Neuronal stem cell (in vitro differentiated cells): ENCODE measurements around the gene GSTA5.
"Not testable (repeated sequence)": the region's sequence is repeated elsewhere in the genome, so short reads cannot be mapped to it uniquely, and the experiment has no call there.

Experiments used
- DNase-seq: peaks from one replicate; pipeline ENCODE4 v3.0.0-alpha.2; 2013; ENCODE audit warnings: low spot score
- H2AFZ ChIP-seq: one replicate; pipeline ENCODE4 v1.6.1; 2013; ENCODE audit warnings: mild to moderate bottlenecking, low read length, inconsistent platforms
- H2AK5ac ChIP-seq: 2 replicates; pipeline ENCODE4 v1.6.1; 2013; ENCODE audit warnings: low read depth, mild to moderate bottlenecking, inconsistent platforms, low read length, moderate library complexity, mixed read lengths
- H2BK120ac ChIP-seq: 2 replicates; pipeline ENCODE4 v1.6.1; 2013; ENCODE audit warnings: low read depth, mild to moderate bottlenecking, inconsistent platforms, low read length, moderate library complexity, mixed read lengths
- H2BK12ac ChIP-seq: one replicate; pipeline ENCODE4 v1.6.1; 2013; ENCODE audit warnings: low read length, inconsistent platforms
- H2BK15ac ChIP-seq: 2 replicates; pipeline ENCODE4 v1.6.1; 2013; ENCODE audit warnings: mild to moderate bottlenecking, low read length, inconsistent platforms, mixed read lengths
- H2BK5ac ChIP-seq: one replicate; pipeline ENCODE4 v1.6.1; 2013; ENCODE audit warnings: inconsistent platforms, mild to moderate bottlenecking, low read length, moderate library complexity
- H3K14ac ChIP-seq: one replicate; pipeline ENCODE4 v1.6.1; 2013; ENCODE audit warnings: low read length, inconsistent platforms
- H3K18ac ChIP-seq: 2 replicates; pipeline ENCODE4 v1.6.1; 2013; ENCODE audit warnings: low read length, inconsistent platforms
- H3K23ac ChIP-seq: 2 replicates; pipeline ENCODE4 v1.6.1; 2013; ENCODE audit warnings: low read depth, mild to moderate bottlenecking, mixed read lengths, low read length, inconsistent platforms; ENCODE audit not compliant: poor library complexity
- H3K27ac ChIP-seq: replicated peaks from 3 replicates; pipeline ENCODE4 v1.5.1; 2013; ENCODE audit warnings: low read length, inconsistent platforms
- H3K27me3 ChIP-seq, 3 experiments: 2 replicates each; pipeline ENCODE4 v1.6.1; 2013; ENCODE audit warnings: low read length in 3 of 3, mild to moderate bottlenecking in 2 of 3, inconsistent platforms in 1 of 3, low read depth in 1 of 3, mixed read lengths in 1 of 3, moderate library complexity in 1 of 3; ENCODE audit not compliant: control insufficient read depth in 3 of 3, insufficient read depth in 3 of 3
- H3K36me3 ChIP-seq, 2 donors: replicated peaks in 1 of 2; 2 replicates each; pipeline ENCODE4 v1.6.1; 2013; ENCODE audit warnings: low read length in 2 of 2; ENCODE audit not compliant: control insufficient read depth in 2 of 2, insufficient read depth in 2 of 2
- H3K4ac ChIP-seq: 2 replicates; pipeline ENCODE4 v1.6.1; 2013; ENCODE audit warnings: inconsistent platforms, mild to moderate bottlenecking, low read length, moderate library complexity
- H3K4me1 ChIP-seq, 2 donors: 1 replicate in 1 of 2; 2 replicates in 1 of 2; pipeline ENCODE4 v1.6.1; 2013; ENCODE audit warnings: low read length in 2 of 2, low read depth in 1 of 2; ENCODE audit not compliant: control insufficient read depth in 2 of 2, insufficient read depth in 1 of 2
- H3K4me2 ChIP-seq: one replicate; pipeline ENCODE4 v1.6.1; 2013; ENCODE audit warnings: mild to moderate bottlenecking, low read length, inconsistent platforms; ENCODE audit not compliant: insufficient read depth, poor library complexity, severe bottlenecking
- H3K4me3 ChIP-seq, 2 donors: 2 replicates each; pipeline ENCODE4 v1.5.1; 2013; ENCODE audit warnings: low read length in 2 of 2, mild to moderate bottlenecking in 2 of 2, inconsistent platforms in 1 of 2, moderate library complexity in 1 of 2
- H3K79me1 ChIP-seq: one replicate; pipeline ENCODE4 v1.6.1; 2013; ENCODE audit warnings: low read depth, mild to moderate bottlenecking, inconsistent platforms, low read length, moderate library complexity
- H3K9ac ChIP-seq: one replicate; pipeline ENCODE4 v1.6.1; 2013; ENCODE audit warnings: mild to moderate bottlenecking, low read depth, low read length, inconsistent platforms; ENCODE audit not compliant: poor library complexity
- H3K9me3 ChIP-seq, 2 donors: replicated peaks in 1 of 2; 2 replicates each; pipeline versions ENCODE3 to v1.6.1; 2013; ENCODE audit warnings: low read length in 2 of 2, mild to moderate bottlenecking in 2 of 2, inconsistent platforms in 1 of 2, low read depth in 1 of 2, mixed read lengths in 1 of 2, moderate library complexity in 1 of 2; ENCODE audit not compliant: control insufficient read depth in 2 of 2, insufficient read depth in 1 of 2
- H4K8ac ChIP-seq: one replicate; pipeline ENCODE4 v1.6.1; 2013; ENCODE audit warnings: low read depth, mild to moderate bottlenecking, inconsistent platforms, low read length, moderate library complexity
- H4K91ac ChIP-seq: one replicate; pipeline ENCODE4 v1.6.1; 2013; ENCODE audit warnings: low read length, low read depth, mild to moderate bottlenecking, inconsistent platforms; ENCODE audit not compliant: poor library complexity
- WGBS, 2 donors: extraction: QIAGEN DNeasy Blood & Tissue Kit; methylation state at CpG; one replicate each; pipeline ENCODE4 v1.1.7; 2013; ENCODE audit warnings: missing lambda C conversion rate in 2 of 2, mixed read lengths in 1 of 2; ENCODE audit not compliant: insufficient read length in 2 of 2, insufficient replicate concordance in 1 of 2; ENCODE audit errors: extremely low coverage in 2 of 2; 5-methylcytosine and 5-hydroxymethylcytosine counted together

Gene GSTA5

DNA sequence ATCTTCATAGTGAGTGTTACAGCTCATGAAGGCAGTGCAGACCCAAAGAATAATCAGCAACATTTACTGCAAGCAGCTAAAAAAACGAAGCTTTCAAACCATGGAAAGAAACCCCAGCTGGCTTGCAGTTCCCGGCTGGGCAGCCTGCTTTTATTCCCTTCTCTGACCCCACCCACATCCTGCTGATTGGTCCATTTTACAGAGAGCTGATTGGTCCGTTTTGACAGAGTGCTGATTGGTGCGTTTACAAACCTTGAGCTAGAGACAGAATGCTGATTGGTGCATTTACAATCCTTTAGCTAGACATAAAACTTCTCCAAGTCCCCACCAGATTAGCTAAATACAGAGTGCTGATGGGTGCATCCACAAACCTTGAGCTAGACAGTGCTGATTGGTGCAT, 12.0 kb downstream of the GSTA5 start:
- H3K14ac ChIP-seq, H3K9ac ChIP-seq, H3K9me3 ChIP-seq, H4K91ac ChIP-seq, H4K8ac ChIP-seq, H3K4me2 ChIP-seq, H3K4me3 ChIP-seq, H3K79me1 ChIP-seq, H3K27me3 ChIP-seq, H2BK12ac ChIP-seq, H3K23ac ChIP-seq, H3K27ac ChIP-seq, H3K36me3 ChIP-seq, H2AFZ ChIP-seq, H3K4ac ChIP-seq, H2AK5ac ChIP-seq, H3K4me1 ChIP-seq, H2BK15ac ChIP-seq, H3K18ac ChIP-seq, DNase-seq, H2BK120ac ChIP-seq, H2BK5ac ChIP-seq: not testable (repeated sequence)
- no CpG with 5 or more reads among the region's 4 CpGs for WGBS, 2 donors

DNA sequence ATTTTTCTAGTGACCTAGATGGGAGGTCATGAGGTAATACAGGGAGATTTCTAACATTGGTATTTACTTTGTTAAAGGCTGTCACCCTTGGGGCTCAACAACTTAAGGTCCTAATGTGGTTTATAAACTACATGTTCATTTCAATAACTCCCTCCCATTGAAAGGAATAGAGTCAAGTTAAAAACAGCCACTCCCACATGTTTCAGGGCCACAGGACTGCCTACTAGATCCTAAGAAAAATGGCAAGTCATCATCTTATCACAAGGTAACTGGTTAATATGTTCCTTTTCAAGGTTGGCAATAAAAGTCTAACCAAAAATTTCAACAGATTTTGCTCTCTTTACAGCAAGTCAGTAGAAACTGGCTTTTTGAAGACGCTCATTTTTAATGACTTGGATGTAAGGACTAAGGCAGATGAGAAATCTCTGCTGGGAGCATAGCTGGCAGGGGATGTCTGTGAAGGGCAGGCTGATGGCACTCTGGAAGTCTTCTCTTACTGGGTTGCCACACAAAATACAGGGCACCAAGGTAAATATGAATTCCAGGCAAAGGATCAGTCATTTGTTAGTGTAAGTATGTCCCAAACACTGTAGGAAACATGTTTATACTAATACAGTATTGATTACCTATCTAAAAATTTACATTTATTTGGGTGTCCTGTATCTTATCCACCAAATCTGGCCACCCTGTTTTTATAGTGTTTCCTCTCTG, 13.4 kb downstream of the GSTA5 start:
- DNase-seq, H3K9ac ChIP-seq, H2AFZ ChIP-seq, H3K14ac ChIP-seq, H3K18ac ChIP-seq, H2AK5ac ChIP-seq, H3K23ac ChIP-seq, H3K4me3 ChIP-seq, H4K91ac ChIP-seq, H4K8ac ChIP-seq, H2BK120ac ChIP-seq, H3K79me1 ChIP-seq, H3K4me2 ChIP-seq, H2BK12ac ChIP-seq, H2BK15ac ChIP-seq, H3K4ac ChIP-seq, H3K9me3 ChIP-seq, H3K27ac ChIP-seq, H3K36me3 ChIP-seq, H3K27me3 ChIP-seq, H2BK5ac ChIP-seq, H3K4me1 ChIP-seq: not testable (repeated sequence)
- WGBS, 2 donors = no CpG with 5 or more reads among the region's 1 CpG

DNA sequence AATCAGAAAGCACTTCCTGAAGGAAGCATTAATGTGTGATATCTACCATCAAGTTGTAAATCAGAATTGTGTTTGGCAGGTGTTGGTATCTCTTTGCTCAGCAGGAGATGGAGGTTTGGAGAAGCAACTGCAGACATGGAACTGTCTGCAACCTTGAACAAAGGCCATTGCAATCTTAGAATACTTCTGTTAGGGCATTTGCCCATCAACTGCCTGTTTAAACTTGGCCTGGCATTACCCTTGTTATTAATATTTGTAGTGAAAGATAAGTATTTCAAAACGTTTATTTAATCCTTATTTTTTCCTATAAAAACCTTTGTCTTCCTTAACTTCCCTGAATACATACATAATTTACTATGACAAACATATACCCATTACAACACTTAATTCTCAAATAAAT, 14.1 kb downstream of the GSTA5 start:
- no peak overlapping the region for H3K4me2 ChIP-seq
- no peak overlapping the region for H3K9ac ChIP-seq
- H2BK15ac ChIP-seq = no peak overlapping the region
- no peak overlapping the region for H3K27ac ChIP-seq
- H2AFZ ChIP-seq = no peak overlapping the region
- no peak for DNase-seq
- no peak overlapping the region for H3K14ac ChIP-seq
- H3K4ac ChIP-seq = no peak overlapping the region
- H4K91ac ChIP-seq = no peak overlapping the region
- peaks cover 0 to 4% of the 10 kb centered on the region in 2 donors for H3K9me3 ChIP-seq
- peaks cover 2% of the 10 kb centered on the region for H3K79me1 ChIP-seq
- no peak overlapping the region for H2BK120ac ChIP-seq
- no peak overlapping the region for H2AK5ac ChIP-seq
- H3K18ac ChIP-seq = no peak overlapping the region
- no peaks in the 10 kb centered on the region for H3K27me3 ChIP-seq
- no peak overlapping the region for H3K4me3 ChIP-seq
- WGBS, 2 donors = no CpG with 5 or more reads among the region's 1 CpG
- no peak overlapping the region for H3K23ac ChIP-seq
- H3K4me1 ChIP-seq = no peaks in the 10 kb centered on the region
- H3K36me3 ChIP-seq = no peaks in the 10 kb centered on the region
- no peak overlapping the region for H2BK5ac ChIP-seq
- no peak overlapping the region for H4K8ac ChIP-seq
- H2BK12ac ChIP-seq = no peak overlapping the region

DNA sequence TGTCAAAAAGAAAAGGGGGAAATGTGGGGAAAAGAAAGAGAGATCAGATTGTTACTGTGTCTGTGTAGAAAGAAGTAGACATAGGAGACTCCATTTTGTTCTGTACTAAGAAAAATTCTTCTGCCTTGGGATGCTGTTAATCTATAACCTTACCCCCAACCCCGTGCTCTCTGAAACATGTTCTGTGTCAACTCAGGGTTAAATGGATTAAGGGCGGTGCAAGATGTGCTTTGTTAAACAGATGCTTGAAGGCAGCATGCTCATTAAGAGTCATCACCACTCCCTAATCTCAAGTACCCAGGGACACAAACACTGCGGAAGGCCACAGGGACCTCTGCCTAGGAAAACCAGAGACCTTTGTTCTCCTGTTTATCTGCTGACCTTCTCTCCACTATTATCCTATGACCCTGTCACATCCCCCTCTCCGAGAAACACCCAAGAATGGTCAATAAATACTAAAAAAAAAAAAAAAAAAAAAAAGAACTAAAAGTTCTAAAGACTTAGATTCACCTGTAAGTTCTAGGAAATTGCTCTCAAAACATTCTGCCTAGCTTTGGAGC, 14.6 kb downstream of the GSTA5 start:
- H3K4me1 ChIP-seq, H2BK120ac ChIP-seq, H2BK15ac ChIP-seq, H3K4me2 ChIP-seq, H3K4me3 ChIP-seq, H3K23ac ChIP-seq, DNase-seq, H3K18ac ChIP-seq, H3K9me3 ChIP-seq, H2BK12ac ChIP-seq, H4K8ac ChIP-seq, H2AFZ ChIP-seq, H3K4ac ChIP-seq, H3K9ac ChIP-seq, H3K27ac ChIP-seq, H3K27me3 ChIP-seq, H3K14ac ChIP-seq, H3K79me1 ChIP-seq, H2BK5ac ChIP-seq, H3K36me3 ChIP-seq, H4K91ac ChIP-seq, H2AK5ac ChIP-seq: not testable (repeated sequence)
- no CpG with 5 or more reads among the region's 4 CpGs for WGBS, 2 donors
